Activated T-helper 17 cell treated with anti-CD3 and anti-CD28 coated beads, Interleukin-2, amount 50 U/mL, for 72 hours (primary cell): Measurements from ENCODE around the gene FAM47E. TPM values are rescaled to one million over a fixed set of nuclear protein-coding genes. Genes with fewer than 3 reads are reported as not detected.
"Not testable (repeated sequence)": the region's sequence is repeated elsewhere in the genome, so short reads cannot be mapped to it uniquely, and the experiment has no call there.

Experiments
- ATAC-seq: fragments of 150-1000 bp; cut with Tn5 transposase; replicated peaks from 2 replicates; pipeline ENCODE4 v1.10.0; 2021; ENCODE audit warnings: mild to moderate bottlenecking, moderate library complexity
- H3K27ac Mint-ChIP-seq: one replicate; pipeline ENCODE4 v1.8.0; 2022; ENCODE audit warnings: mixed read lengths
- H3K27me3 Mint-ChIP-seq: one replicate; pipeline ENCODE4 v1.8.0; 2022; ENCODE audit warnings: mixed read lengths
- H3K36me3 Mint-ChIP-seq: one replicate; pipeline ENCODE4 v1.8.0; 2022; ENCODE audit warnings: low read depth, mild to moderate bottlenecking, mixed read lengths
- H3K4me1 Mint-ChIP-seq: one replicate; pipeline ENCODE4 v1.8.0; 2022; ENCODE audit warnings: mixed read lengths
- H3K4me3 Mint-ChIP-seq: one replicate; pipeline ENCODE4 v1.8.0; 2022; ENCODE audit warnings: mild to moderate bottlenecking, mixed read lengths
- H3K9me3 Mint-ChIP-seq: one replicate; pipeline ENCODE4 v1.8.0; 2022; ENCODE audit warnings: mixed read lengths
- total RNA-seq, 2 donors: library from RNA; stranded (reverse); gene quantifications; one replicate each; pipeline ENCODE4 v1.2.3, GENCODE V29; 2022

Gene FAM47E
- total RNA-seq, 2 donors from 2014 or later, result not detected

DNA sequence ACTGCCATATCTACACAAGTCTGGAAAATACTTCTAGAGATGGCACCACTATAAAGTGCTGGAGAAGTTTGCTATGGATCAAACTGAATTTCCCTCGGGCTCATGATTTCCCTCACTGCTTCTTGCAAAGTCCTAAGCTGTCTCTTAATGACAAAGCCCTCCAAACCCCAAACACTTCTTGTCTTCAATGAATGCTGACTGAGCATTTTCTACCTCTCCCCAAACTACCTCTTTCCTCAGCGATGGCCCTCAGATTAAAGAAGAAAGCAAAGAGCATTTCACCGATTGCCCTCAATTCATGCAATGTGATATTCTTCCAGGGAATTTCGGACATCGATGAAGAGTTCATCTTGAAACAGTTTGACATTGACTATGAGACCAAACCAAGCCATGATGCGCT lies 19.7 kb downstream of the FAM47E start:
- Mint-ChIP-seq H3K36me3 (no peaks in the 10 kb centered on the region), H3K4me3 (no peak overlapping the region), H3K27me3 (peaks cover 27% of the 10 kb centered on the region), H3K4me1 (no peaks in the 10 kb centered on the region), H3K27ac (no peak overlapping the region), H3K9me3 (no peaks in the 10 kb centered on the region)
- no peak for ATAC-seq

DNA sequence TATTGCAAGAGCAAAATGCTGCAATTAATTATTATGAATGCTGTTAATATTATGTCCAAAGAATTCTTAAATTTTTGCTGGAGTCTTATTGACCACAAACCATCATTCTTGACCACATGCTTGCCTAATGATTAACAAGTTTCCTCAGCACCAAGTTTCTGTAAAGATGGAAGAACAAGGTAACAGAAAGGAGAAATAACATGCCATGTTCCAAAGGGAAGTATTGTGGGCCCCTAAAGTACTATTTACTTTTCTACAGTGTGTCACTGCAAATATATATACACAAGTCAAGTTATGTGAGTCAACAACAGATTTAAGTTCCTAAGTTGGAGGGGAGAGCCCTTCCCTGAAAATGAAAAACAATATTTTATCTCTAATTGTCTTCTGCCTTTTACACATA lies 20.6 kb downstream of the FAM47E start:
- Mint-ChIP-seq H3K36me3 (no peaks in the 10 kb centered on the region), H3K27ac (no peak overlapping the region), H3K27me3 (peaks cover 31% of the 10 kb centered on the region), H3K4me3 (no peak overlapping the region), H3K9me3 (no peaks in the 10 kb centered on the region), H3K4me1 (no peaks in the 10 kb centered on the region)
- ATAC-seq, result no peak

DNA sequence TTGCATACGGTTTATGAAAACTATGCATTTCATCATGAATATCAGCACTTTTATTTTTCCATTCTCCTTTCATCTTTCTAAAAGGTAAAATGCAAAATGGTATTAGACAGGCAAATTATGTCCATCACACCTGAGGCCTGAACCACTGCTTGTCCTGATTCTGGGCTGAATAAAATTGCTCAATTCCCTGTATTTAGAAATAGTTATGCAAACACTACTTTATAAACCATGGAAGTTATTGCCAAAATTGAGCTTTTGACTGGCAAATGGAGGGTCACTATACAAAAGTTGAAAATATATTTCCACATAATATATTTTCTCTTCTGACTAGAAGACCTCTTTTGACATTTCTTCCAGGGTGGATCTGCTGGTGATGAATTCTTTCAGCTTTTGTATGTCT lies 21.1 kb downstream of the FAM47E start:
- H3K9me3 Mint-ChIP-seq, result no peaks in the 10 kb centered on the region
- no peak overlapping the region for H3K4me3 Mint-ChIP-seq
- no peak overlapping the region for H3K27ac Mint-ChIP-seq
- peaks cover 31% of the 10 kb centered on the region for H3K27me3 Mint-ChIP-seq
- no peaks in the 10 kb centered on the region for H3K36me3 Mint-ChIP-seq
- no peaks in the 10 kb centered on the region for H3K4me1 Mint-ChIP-seq
- ATAC-seq, result no peak

DNA sequence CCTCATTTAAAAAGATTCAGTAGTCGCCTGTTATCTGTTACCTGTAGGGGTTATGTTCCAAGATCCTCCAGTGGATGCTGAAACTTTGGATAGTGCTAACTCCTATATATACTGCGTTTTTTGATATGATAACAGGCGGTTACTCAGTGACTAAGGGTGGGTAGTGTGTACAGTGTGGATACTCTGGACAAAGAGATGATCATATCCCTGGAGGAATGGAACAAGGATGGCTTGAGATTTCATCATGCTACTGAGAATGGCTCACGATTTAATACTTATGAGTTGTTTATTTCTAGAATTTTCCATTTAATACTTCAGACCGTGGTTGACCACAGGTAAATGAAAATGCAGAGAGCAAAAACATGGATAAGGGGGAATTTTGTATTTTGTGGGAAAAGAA lies 21.5 kb downstream of the FAM47E start:
- H3K27me3 Mint-ChIP-seq, result peaks cover 31% of the 10 kb centered on the region
- ATAC-seq, result no peak
- no peak overlapping the region for H3K27ac Mint-ChIP-seq
- H3K36me3 Mint-ChIP-seq, result no peaks in the 10 kb centered on the region
- no peaks in the 10 kb centered on the region for H3K9me3 Mint-ChIP-seq
- no peaks in the 10 kb centered on the region for H3K4me1 Mint-ChIP-seq
- no peak overlapping the region for H3K4me3 Mint-ChIP-seq

DNA sequence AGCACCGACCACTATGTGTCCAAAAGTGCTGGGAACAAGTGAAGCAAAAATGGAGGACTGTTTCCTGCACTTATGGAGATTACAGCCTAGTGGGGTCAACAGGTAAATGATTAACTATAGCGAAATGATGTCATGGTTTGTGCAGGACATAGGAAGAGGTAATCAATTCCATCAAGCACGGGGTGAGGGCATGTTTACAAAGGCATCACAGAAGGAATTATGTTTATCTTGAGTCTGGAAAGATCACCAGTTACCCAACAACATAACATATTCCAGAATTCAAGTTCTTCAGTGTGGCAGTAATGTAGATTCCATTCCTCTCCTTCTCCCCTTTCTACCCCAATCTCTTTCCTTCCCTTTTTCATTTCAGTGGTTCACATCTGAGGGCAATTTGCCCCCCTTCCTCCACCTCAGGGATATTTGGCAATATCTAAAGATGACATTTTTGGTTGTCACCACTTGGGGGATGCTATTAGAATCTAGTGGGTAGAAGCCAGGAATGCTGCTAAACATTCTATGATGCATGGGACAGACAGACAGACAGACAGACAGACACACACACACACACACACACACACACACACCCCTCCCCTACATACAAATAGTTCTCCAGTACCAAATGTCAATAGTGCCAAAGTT lies 24.1 kb downstream of the FAM47E start:
- Mint-ChIP-seq H3K4me1 (no peaks in the 10 kb centered on the region), H3K27ac (no peak overlapping the region), H3K27me3 (peaks cover 31% of the 10 kb centered on the region), H3K9me3 (no peaks in the 10 kb centered on the region), H3K4me3 (no peak overlapping the region), H3K36me3 (no peaks in the 10 kb centered on the region)
- no peak for ATAC-seq

DNA sequence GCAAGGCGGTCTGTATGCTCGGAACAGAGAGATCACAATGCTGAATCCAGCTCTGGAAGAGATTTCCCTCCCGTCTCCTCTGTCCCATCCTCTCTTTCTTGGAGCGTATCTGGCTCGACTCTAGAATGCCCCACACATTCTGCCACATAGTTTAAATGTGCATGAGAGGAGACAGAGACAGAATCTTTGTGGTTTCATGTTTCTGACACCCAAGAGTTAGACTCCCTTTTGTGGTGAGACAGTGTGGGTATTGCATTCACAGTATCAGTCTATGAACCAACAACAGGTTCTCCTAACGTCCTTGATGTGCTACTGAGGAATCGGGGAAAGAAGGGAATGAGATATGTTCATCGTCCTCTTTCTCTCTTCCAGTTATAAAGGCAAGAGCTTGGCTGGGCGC lies 25.3 kb downstream of the FAM47E start:
- ATAC-seq, result no peak
- Mint-ChIP-seq H3K4me1 (no peaks in the 10 kb centered on the region), H3K27me3 (peaks cover 31% of the 10 kb centered on the region), H3K4me3 (no peak overlapping the region), H3K9me3 (no peaks in the 10 kb centered on the region), H3K36me3 (no peaks in the 10 kb centered on the region), H3K27ac (no peak overlapping the region)

DNA sequence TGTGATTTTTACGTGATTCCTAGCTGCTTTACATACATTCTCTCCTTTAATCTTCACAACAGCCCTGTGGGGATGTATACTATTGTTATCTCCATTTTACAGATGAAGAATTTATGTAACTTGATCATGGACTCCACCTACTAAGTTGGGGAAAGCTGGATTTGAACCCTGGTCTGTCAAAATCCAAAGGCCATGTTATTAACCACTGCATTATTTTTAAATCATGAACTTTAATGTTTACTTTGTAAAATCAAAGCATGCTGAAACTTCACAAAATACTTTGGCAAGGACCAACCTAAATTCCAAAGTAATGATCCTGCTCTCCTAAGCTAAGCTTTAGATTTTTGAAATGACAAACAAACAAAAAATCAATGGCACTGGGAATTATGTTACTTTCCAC lies 26.1 kb downstream of the FAM47E start:
- Mint-ChIP-seq H3K27ac (no peak overlapping the region), H3K4me1 (no peaks in the 10 kb centered on the region), H3K4me3 (no peak overlapping the region), H3K36me3 (no peaks in the 10 kb centered on the region), H3K9me3 (no peaks in the 10 kb centered on the region), H3K27me3 (peaks cover 31% of the 10 kb centered on the region)
- ATAC-seq, result no peak

DNA sequence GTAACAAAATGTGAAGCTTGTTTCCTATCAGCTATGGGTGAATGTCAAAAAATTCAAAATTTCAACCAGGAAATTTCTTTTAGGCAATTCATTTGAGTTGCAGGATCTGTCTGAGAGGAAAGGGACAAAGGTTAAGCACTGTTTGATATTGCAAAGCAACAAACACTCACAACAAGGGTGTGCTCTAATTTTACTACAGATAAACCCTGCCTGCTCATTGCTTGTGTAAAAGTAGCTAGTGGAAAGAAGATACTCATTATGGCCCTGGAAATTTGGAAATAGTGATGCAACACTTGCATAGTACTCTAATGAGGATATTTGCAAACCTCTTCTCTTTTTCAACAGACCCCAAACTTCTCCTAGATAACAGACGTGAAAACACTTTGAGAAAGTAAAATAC lies 27.1 kb downstream of the FAM47E start:
- Mint-ChIP-seq H3K9me3 (no peaks in the 10 kb centered on the region), H3K4me1 (no peaks in the 10 kb centered on the region), H3K36me3 (no peaks in the 10 kb centered on the region), H3K27me3 (peaks cover 25% of the 10 kb centered on the region), H3K4me3 (no peak overlapping the region), H3K27ac (no peak overlapping the region)
- no peak for ATAC-seq

DNA sequence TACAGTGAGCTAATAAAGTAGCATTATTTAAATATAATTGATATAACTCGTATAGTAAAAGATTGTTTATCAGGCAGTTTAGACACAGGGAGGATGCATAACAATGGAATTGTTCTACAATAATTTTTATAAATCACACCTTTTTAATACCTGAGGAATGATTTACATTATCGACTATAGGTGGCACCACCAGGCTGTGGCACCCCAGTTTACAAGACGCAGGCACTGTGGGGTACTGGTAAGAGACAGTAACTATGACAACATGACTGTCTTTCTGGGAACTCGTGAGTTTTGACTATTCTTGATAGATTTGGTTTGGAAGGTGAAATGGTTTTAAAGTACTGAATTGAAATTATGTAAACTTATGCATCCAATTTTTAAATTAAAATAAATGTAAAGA lies 27.9 kb downstream of the FAM47E start:
- no peaks in the 10 kb centered on the region for H3K36me3 Mint-ChIP-seq
- no peaks in the 10 kb centered on the region for H3K9me3 Mint-ChIP-seq
- H3K4me1 Mint-ChIP-seq, result no peaks in the 10 kb centered on the region
- peak; percentile 65 for ATAC-seq
- H3K4me3 Mint-ChIP-seq, result no peak overlapping the region
- H3K27ac Mint-ChIP-seq, result no peak overlapping the region
- H3K27me3 Mint-ChIP-seq, result peaks cover 20% of the 10 kb centered on the region

DNA sequence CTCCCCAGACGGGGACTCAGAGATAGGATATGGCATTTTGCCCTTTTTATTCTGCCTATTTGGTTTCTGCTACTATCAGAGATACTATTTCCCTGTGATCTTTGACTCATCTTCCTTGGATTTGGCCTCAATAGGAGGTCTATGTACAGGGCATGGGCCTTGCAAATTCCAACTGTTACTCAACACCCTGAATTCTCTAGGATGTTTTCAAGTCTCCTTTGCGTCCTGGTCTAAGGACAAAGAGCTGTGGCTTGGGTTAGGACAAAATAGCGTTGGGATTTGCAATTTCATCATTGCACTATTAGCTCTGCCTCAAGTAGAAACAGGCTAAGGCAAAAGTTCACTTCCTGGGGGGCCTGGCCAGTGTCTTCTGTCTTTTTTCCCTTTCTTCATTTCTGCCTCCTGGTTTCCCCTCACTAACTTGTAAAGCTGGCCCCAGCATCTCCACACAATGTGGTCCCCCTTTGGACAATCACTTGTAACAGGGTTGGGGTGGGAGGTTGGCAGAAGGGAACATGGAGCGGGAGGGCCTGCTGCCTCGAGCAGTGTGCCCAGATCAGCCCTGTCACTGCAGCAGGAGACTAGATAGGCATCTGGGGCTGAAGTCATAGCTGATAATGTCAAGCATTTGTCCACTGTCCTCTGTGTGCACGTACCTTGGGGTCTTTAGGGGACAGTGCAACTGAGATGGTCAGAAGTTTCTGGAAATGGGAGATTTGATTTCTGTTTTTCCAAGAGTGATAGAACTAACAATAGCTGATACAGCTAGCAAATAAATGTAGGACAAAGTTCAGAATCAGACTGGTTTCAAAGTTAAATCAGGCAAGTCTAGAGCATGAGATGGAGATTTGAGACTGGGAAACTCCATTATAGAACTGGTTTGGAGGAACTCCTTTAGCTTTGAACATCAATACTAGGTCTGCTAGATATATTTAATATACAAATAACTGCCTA lies 29.2 kb downstream of the FAM47E start:
- Mint-ChIP-seq H3K27me3 (peaks cover 9% of the 10 kb centered on the region), H3K9me3 (no peaks in the 10 kb centered on the region), H3K4me1 (no peaks in the 10 kb centered on the region), H3K27ac (no peak overlapping the region), H3K36me3 (no peaks in the 10 kb centered on the region), H3K4me3 (no peak overlapping the region)
- no peak for ATAC-seq

DNA sequence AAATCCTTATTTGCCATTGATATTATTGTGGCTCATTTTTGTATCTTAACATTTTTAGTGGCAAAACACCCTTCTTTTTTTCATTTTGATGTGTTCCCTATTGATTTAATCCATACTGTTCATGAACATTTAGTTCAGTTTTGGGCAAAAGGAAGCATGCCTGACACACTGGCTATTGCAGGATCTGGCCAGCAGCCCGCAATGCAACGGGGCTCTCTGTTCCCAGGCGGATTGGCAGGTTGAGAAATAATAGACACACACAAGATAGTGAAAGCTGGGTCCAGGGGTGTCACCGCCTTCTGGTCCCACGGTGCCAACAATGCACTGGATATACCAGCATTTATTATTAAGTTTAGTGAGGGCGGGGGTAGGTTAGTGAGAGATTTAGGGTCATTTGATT lies 30.1 kb downstream of the FAM47E start:
- not testable (repeated sequence) for H3K4me3 Mint-ChIP-seq

DNA sequence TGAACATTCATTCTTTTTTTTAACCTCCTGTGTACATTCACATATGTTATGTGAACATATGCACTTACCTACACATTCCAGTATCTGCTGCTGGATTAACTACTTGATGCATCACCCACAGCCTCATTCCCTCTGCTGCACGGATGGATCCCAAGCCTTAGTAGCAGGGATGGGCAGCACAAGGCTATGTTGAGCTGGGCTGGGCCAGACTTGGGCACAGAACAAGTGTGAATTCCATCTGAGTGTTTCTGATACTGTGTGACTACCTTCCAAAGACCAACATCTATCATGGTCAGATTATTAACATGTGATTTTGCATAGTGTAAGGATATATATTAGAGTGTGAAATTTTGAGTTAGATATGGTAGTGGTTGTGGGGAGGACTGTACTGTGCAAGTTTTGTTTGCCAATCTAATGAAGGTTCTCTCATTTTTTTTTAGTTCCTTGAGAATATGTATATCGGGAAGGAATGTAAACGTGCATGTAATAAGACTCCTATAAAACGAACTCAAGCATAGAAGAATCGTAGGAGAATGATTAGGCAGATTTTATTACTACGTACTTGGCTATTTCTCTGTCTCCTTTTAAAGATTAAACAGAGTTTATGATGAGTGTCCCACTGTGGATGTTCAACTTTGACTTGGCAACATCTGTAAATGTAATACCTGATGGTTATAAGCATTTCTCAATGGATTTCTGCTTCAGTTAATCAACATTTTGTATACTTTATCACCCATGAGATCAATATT lies 31.6 kb downstream of the FAM47E start:
- ATAC-seq, result no peak
- Mint-ChIP-seq H3K4me3 (no peak overlapping the region), H3K27me3 (no peaks in the 10 kb centered on the region), H3K9me3 (no peaks in the 10 kb centered on the region), H3K27ac (no peak overlapping the region), H3K4me1 (no peaks in the 10 kb centered on the region), H3K36me3 (no peaks in the 10 kb centered on the region)

More for the DNA sequence above, 30.1 kb downstream of the FAM47E start:
- ATAC-seq, H3K27ac Mint-ChIP-seq, H3K4me1 Mint-ChIP-seq, H3K9me3 Mint-ChIP-seq, H3K36me3 Mint-ChIP-seq, H3K27me3 Mint-ChIP-seq: not testable (repeated sequence)

DNA sequence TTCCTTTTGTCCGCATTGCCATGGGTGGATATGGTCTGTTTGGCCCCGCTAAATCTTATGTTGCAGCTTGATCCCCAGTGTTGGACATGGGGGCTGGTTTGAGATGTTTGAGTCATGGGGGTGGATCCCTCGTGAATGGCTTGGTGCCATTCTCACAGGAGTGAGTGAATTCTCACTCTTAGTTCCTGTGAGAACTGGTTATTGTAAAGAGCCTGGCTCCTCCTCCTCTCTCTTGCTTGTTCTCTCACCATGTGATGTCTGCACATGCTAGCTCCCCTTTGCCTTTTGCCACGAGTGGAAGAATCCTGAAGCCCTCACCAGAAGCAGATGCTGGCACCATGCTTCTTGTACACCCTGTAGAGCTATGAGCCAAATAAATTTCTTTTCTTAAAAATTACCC lies 32.4 kb downstream of the FAM47E start:
- no peaks in the 10 kb centered on the region for H3K27me3 Mint-ChIP-seq
- H3K27ac Mint-ChIP-seq, result no peak overlapping the region
- H3K4me1 Mint-ChIP-seq, result no peaks in the 10 kb centered on the region
- no peaks in the 10 kb centered on the region for H3K36me3 Mint-ChIP-seq
- no peak for ATAC-seq
- no peaks in the 10 kb centered on the region for H3K9me3 Mint-ChIP-seq
- H3K4me3 Mint-ChIP-seq, result no peak overlapping the region

DNA sequence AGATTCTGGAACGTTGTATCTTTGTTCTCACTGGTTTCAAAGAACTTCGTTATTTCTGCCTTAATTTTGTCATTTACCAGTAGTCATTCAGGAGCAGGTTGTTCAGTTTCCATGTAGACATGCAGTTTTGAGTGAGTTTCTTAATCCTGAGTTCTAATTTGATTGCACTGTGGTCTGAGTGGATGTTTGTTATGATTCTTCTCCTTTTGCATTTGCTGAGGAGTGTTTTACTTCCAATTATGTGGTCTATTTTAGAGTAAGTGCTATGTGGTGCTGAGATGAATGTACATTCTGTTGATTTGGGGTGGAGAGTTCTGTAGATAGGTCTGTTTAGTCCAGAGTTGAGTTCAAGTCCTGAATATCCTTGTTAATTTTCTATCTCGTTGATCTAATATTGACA lies 36.3 kb downstream of the FAM47E start:
- ATAC-seq, H3K9me3 Mint-ChIP-seq, H3K27me3 Mint-ChIP-seq, H3K27ac Mint-ChIP-seq, H3K4me1 Mint-ChIP-seq, H3K36me3 Mint-ChIP-seq, H3K4me3 Mint-ChIP-seq: not testable (repeated sequence)

DNA sequence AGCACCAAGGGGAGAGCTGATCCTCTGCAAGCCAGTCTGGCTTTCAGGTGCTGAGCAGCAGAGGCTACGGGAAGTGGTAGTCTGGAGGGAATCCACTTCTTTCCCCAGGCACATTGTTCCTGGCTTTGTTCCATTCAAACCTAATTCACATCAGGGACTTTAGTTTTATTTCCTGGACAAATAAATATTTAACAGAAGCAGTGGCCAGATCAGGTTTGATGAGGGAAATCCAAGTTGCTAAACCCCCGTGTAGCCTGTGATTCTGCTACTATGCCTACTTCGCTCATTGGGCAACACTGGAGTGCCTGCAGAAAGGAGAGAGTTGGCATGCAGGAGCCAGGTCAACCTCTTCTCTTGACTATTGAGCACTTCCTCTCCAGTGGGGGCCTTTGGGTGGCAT lies 41.2 kb downstream of the FAM47E start:
- Mint-ChIP-seq H3K27me3 (peaks cover 11% of the 10 kb centered on the region), H3K4me1 (no peaks in the 10 kb centered on the region), H3K27ac (no peak overlapping the region), H3K9me3 (peaks cover 8% of the 10 kb centered on the region), H3K36me3 (no peaks in the 10 kb centered on the region), H3K4me3 (no peak overlapping the region)
- no peak for ATAC-seq
